ENCODE data around the gene TOX2.

TOX2 gene

DNA sequence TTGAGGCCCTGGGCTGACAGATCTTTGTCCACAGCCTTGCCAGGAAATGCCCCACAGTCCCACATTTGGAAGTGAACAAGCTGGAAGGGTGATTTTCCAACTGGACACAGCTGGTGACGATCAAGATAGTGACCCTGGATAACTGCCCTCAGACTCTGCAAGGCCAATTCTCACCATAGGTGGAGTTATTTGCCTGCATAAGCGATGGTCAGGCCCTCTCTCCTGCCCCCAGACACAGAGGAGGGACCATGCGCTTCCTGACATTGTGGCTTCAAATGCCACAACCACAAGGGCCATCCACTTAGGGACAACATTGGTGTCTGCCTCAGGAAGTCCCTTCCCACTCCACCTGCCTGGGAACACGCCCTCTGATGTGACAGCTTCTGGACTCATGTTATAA is 176.4 kb downstream of the TOX2 start:
- no peak for DNase-seq
- H3K27me3 ChIP-seq (replicated peaks; ENCODE audit: control insufficient read depth, insufficient read depth, low read length, poor library complexity, severe bottlenecking), result no peaks in the 10 kb centered on the region
- H3K27ac ChIP-seq (ENCODE audit: insufficient read depth, low read length, poor library complexity, severe bottlenecking), result no peak overlapping the region
- no peaks in the 10 kb centered on the region for H3K4me1 ChIP-seq (ENCODE audit: control insufficient read depth, insufficient read depth, low read length, poor library complexity, severe bottlenecking)
- H3K4me3 ChIP-seq (ENCODE audit: insufficient read depth, low read depth, low read length, poor library complexity, severe bottlenecking), result no peak overlapping the region
- no peaks in the 10 kb centered on the region for H3K36me3 ChIP-seq (ENCODE audit: control insufficient read depth, insufficient read depth, low read length)
- no peaks in the 10 kb centered on the region for H3K9me3 ChIP-seq (ENCODE audit: control insufficient read depth, low read length)

DNA sequence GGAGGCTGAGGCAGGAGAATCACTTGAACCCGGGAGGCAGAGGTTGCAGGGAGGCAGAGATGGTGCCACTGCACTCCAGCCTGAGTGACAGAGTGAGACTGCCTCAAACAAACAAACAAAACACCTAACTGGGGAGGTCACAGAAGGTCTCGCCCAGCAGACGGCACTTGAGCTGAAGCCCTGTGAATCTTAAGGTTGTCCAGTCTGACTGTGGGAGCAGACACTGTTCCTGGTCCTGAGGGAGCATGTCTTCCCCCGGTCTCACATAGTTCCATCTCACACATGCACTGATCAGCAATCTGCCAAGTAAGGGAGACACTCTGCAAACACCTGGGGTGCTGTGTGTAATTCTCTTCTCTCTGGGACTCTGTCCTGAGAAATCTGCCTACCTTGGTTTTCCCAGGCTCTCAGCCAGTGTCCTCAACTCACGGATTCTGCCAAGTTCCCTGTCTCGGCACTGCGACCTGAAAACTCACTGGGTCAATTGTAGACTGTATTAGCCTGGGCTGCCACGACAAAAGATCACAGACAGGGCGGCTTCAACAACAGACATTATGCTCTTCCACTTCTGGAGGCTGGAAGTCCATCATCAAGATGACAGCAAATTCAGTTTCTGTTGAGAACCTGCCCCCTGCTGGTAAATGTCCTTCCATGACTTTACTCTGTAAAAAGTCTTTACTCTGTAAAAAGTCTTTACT is 178.0 kb downstream of the TOX2 start:
- no peak overlapping the region for H3K27ac ChIP-seq (ENCODE audit: insufficient read depth, low read length, poor library complexity, severe bottlenecking)
- H3K36me3 ChIP-seq (ENCODE audit: control insufficient read depth, insufficient read depth, low read length), result no peaks in the 10 kb centered on the region
- no peaks in the 10 kb centered on the region for H3K27me3 ChIP-seq (replicated peaks; ENCODE audit: control insufficient read depth, insufficient read depth, low read length, poor library complexity, severe bottlenecking)
- H3K9me3 ChIP-seq (ENCODE audit: control insufficient read depth, low read length), result no peaks in the 10 kb centered on the region
- no peak for DNase-seq
- no peaks in the 10 kb centered on the region for H3K4me1 ChIP-seq (ENCODE audit: control insufficient read depth, insufficient read depth, low read length, poor library complexity, severe bottlenecking)
- no peak overlapping the region for H3K4me3 ChIP-seq (ENCODE audit: insufficient read depth, low read depth, low read length, poor library complexity, severe bottlenecking)

DNA sequence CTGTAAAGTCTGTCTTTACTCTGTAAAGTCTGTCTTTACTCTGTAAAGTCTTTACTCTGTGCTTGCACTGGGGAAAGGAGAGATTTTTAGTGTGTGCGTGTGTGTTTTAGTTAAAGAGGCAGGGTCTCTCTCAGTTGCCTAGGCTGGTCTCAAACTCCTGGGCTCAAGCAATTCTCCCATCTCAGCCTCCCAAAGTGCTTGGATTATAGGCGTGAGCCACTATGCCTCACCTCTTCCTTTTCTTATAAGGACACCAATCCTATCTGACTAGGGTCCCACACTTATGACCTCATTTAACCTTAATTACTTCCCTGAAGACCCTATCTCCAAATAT is 178.6 kb downstream of the TOX2 start:
- no peak for DNase-seq
- no peaks in the 10 kb centered on the region for H3K27me3 ChIP-seq (replicated peaks; ENCODE audit: control insufficient read depth, insufficient read depth, low read length, poor library complexity, severe bottlenecking)
- H3K4me3 ChIP-seq (ENCODE audit: insufficient read depth, low read depth, low read length, poor library complexity, severe bottlenecking), result no peak overlapping the region
- no peaks in the 10 kb centered on the region for H3K36me3 ChIP-seq (ENCODE audit: control insufficient read depth, insufficient read depth, low read length)
- no peak overlapping the region for H3K27ac ChIP-seq (ENCODE audit: insufficient read depth, low read length, poor library complexity, severe bottlenecking)
- H3K4me1 ChIP-seq (ENCODE audit: control insufficient read depth, insufficient read depth, low read length, poor library complexity, severe bottlenecking), result no peaks in the 10 kb centered on the region
- H3K9me3 ChIP-seq (ENCODE audit: control insufficient read depth, low read length), result no peaks in the 10 kb centered on the region

DNA sequence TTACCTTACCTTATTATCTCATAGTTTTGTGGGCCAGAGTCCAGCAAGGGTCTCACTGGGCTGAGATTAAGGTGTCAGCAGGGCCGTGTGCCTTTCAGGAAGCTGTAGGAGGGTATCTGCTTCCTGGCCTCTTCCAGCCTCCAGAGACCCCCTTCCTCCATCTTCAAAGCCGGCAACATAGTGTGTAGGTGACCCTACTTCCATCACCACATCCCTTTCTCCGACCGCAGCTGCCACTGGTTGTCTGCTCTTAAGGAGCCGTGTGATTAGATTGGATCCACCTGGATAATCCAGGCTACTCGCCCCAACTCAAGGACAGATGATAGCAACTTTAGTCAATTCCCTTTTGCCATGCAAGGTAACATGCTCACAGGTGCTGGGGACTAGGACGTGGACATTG is 181.2 kb downstream of the TOX2 start:
- DNase-seq, result no peak
- Histone ChIP-seq H3K27me3 (replicated peaks; ENCODE audit: control insufficient read depth, insufficient read depth, low read length, poor library complexity, severe bottlenecking) (no peaks in the 10 kb centered on the region), H3K4me1 (ENCODE audit: control insufficient read depth, insufficient read depth, low read length, poor library complexity, severe bottlenecking) (no peaks in the 10 kb centered on the region)

DNA sequence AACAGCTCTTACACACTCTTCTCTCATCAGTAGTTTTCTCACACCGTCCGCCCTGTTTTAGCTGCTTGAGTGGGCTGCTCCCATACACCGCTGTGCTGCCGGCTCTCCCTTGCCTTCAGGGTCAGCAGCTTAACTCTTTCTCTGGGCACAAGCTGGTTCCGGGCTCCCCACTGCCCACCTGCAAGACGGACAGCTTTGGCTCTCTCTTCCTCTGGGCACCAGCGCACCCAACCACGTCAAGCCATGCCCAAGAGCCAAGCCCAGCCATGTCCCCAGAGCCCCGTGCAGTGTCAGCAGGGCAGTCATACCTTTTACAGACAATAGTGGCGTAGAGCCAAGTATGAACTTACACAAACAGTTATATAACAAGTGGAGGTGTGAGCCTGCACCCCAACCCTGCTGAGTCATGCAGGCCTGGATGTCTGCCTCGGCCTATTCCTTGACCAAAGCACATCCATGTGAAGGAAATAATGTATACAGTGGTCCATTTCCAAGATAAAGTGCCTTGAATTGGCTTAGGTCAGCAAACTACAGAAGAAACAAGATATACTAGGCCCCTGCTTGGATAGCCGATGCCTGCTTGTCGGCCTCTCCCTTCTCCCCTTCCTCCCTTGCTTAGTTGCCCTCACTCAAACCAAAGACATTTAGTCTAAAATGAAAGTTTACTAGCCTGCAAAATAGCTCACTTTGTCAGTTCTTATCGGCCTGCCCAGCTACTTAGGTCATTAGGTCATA is 183.0 kb downstream of the TOX2 start:
- no peaks in the 10 kb centered on the region for H3K36me3 ChIP-seq (ENCODE audit: control insufficient read depth, insufficient read depth, low read length)

More for the DNA sequence above, 181.2 kb downstream of the TOX2 start:
- no peak overlapping the region for H3K4me3 ChIP-seq (ENCODE audit: insufficient read depth, low read depth, low read length, poor library complexity, severe bottlenecking)
- no peaks in the 10 kb centered on the region for H3K36me3 ChIP-seq (ENCODE audit: control insufficient read depth, insufficient read depth, low read length)
- H3K27ac ChIP-seq (ENCODE audit: insufficient read depth, low read length, poor library complexity, severe bottlenecking), result no peak overlapping the region
- H3K9me3 ChIP-seq (ENCODE audit: control insufficient read depth, low read length), result no peaks in the 10 kb centered on the region

DNA sequence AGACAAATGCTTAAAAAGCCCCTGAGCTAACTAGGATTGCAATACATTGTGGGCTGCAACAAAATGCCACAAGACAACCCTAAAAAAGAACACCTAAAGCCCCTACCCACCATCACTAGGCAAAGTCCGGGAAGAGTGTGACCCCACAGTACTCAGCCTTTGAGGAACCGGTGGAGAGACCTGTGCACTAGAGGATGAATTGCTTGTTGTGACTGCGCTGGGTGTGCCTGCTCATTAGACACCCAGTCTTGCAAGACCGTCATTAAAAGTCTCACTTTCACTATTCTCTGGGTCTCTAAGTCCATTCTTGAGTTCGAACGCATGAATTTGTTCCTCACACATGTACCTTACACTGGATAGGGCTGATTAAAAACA is 183.6 kb downstream of the TOX2 start:
- Histone ChIP-seq H3K27ac (ENCODE audit: insufficient read depth, low read length, poor library complexity, severe bottlenecking) (no peak overlapping the region), H3K9me3 (ENCODE audit: control insufficient read depth, low read length) (no peaks in the 10 kb centered on the region), H3K36me3 (ENCODE audit: control insufficient read depth, insufficient read depth, low read length) (no peaks in the 10 kb centered on the region), H3K4me3 (ENCODE audit: insufficient read depth, low read depth, low read length, poor library complexity, severe bottlenecking) (no peak overlapping the region), H3K4me1 (ENCODE audit: control insufficient read depth, insufficient read depth, low read length, poor library complexity, severe bottlenecking) (no peaks in the 10 kb centered on the region), H3K27me3 (replicated peaks; ENCODE audit: control insufficient read depth, insufficient read depth, low read length, poor library complexity, severe bottlenecking) (peaks cover 3% of the 10 kb centered on the region)
- no peak for DNase-seq

More for the DNA sequence above, 183.0 kb downstream of the TOX2 start:
- no peaks in the 10 kb centered on the region for H3K9me3 ChIP-seq (ENCODE audit: control insufficient read depth, low read length)
- no peak overlapping the region for H3K4me3 ChIP-seq (ENCODE audit: insufficient read depth, low read depth, low read length, poor library complexity, severe bottlenecking)
- no peaks in the 10 kb centered on the region for H3K4me1 ChIP-seq (ENCODE audit: control insufficient read depth, insufficient read depth, low read length, poor library complexity, severe bottlenecking)
- H3K27me3 ChIP-seq (replicated peaks; ENCODE audit: control insufficient read depth, insufficient read depth, low read length, poor library complexity, severe bottlenecking), result peaks cover 3% of the 10 kb centered on the region
- DNase-seq, result no peak
- no peak overlapping the region for H3K27ac ChIP-seq (ENCODE audit: insufficient read depth, low read length, poor library complexity, severe bottlenecking)

DNA sequence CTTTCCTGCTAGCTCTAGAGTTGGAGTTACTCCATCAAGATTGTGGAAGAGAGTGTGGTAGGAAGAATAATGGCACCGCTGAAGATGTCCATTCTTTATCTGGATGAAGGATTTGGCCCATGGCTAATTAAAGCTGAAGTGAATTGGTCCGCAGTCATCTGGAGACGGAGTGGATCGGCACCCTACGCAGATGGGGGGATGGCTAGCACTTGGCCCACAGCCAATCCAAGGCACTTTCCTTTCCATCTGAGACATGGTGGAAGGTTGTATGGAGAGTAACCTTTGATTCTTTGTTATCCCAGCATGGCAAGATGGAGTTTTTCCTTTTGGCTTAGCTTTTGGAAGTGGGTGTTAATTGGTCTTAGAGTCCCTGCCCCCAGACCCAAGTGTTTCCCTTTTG is 184.0 kb downstream of the TOX2 start:
- H3K27me3 ChIP-seq (replicated peaks; ENCODE audit: control insufficient read depth, insufficient read depth, low read length, poor library complexity, severe bottlenecking), result peaks cover 3% of the 10 kb centered on the region
- H3K4me1 ChIP-seq (ENCODE audit: control insufficient read depth, insufficient read depth, low read length, poor library complexity, severe bottlenecking), result no peaks in the 10 kb centered on the region
- DNase-seq, result no peak
- H3K27ac ChIP-seq (ENCODE audit: insufficient read depth, low read length, poor library complexity, severe bottlenecking), result no peak overlapping the region
- H3K9me3 ChIP-seq (ENCODE audit: control insufficient read depth, low read length), result no peaks in the 10 kb centered on the region
- no peak overlapping the region for H3K4me3 ChIP-seq (ENCODE audit: insufficient read depth, low read depth, low read length, poor library complexity, severe bottlenecking)
- H3K36me3 ChIP-seq (ENCODE audit: control insufficient read depth, insufficient read depth, low read length), result no peaks in the 10 kb centered on the region

DNA sequence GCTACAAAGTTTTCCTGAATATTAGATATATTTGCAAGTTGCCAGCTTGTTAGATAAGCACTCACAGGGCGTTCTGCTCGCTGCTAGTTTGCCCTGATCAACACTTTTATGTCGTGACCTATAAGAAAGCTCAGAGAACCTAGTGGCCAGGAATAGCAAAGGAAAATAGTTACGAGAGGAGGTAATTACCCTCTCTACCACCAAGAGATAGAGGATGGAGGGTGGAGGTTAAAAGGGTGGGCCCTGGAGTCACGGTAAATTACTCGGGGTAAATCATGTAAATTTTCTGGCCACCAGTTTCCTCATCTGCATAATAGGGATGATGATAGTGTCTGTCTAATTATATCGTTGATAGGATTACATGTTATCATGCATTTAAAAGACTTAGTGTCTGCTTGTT is 185.2 kb downstream of the TOX2 start:
- no peak for DNase-seq
- H3K27me3 ChIP-seq (replicated peaks; ENCODE audit: control insufficient read depth, insufficient read depth, low read length, poor library complexity, severe bottlenecking), result peaks cover 7% of the 10 kb centered on the region

DNA sequence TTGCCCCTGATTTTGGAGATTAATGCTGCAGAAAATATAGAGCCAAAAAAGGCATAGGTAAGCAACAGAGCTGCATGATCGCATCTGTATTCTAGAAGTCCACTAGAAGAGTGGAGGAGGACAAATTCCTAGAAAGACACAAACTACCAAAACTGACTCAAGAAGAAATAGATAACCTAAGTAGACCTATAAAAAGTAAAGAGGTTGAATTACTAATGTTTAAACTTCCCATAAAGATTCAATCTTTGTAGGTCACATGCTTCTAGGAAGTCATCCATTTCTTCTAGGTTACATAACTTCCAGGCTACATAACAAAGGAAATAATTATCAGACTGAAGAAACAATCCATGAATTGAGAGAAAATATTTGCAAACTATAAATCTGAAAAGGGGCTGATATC is 187.9 kb downstream of the TOX2 start:
- no peak for DNase-seq
- H3K9me3 ChIP-seq (ENCODE audit: control insufficient read depth, low read length), result no peaks in the 10 kb centered on the region
- peaks cover 7% of the 10 kb centered on the region for H3K27me3 ChIP-seq (replicated peaks; ENCODE audit: control insufficient read depth, insufficient read depth, low read length, poor library complexity, severe bottlenecking)
- H3K4me3 ChIP-seq (ENCODE audit: insufficient read depth, low read depth, low read length, poor library complexity, severe bottlenecking), result no peak overlapping the region
- no peaks in the 10 kb centered on the region for H3K36me3 ChIP-seq (ENCODE audit: control insufficient read depth, insufficient read depth, low read length)
- no peak overlapping the region for H3K27ac ChIP-seq (ENCODE audit: insufficient read depth, low read length, poor library complexity, severe bottlenecking)
- no peaks in the 10 kb centered on the region for H3K4me1 ChIP-seq (ENCODE audit: control insufficient read depth, insufficient read depth, low read length, poor library complexity, severe bottlenecking)

More for the DNA sequence above, 185.2 kb downstream of the TOX2 start:
- Histone ChIP-seq H3K4me3 (ENCODE audit: insufficient read depth, low read depth, low read length, poor library complexity, severe bottlenecking) (no peak overlapping the region), H3K36me3 (ENCODE audit: control insufficient read depth, insufficient read depth, low read length) (no peaks in the 10 kb centered on the region), H3K4me1 (ENCODE audit: control insufficient read depth, insufficient read depth, low read length, poor library complexity, severe bottlenecking) (no peaks in the 10 kb centered on the region), H3K27ac (ENCODE audit: insufficient read depth, low read length, poor library complexity, severe bottlenecking) (no peak overlapping the region), H3K9me3 (ENCODE audit: control insufficient read depth, low read length) (no peaks in the 10 kb centered on the region)

DNA sequence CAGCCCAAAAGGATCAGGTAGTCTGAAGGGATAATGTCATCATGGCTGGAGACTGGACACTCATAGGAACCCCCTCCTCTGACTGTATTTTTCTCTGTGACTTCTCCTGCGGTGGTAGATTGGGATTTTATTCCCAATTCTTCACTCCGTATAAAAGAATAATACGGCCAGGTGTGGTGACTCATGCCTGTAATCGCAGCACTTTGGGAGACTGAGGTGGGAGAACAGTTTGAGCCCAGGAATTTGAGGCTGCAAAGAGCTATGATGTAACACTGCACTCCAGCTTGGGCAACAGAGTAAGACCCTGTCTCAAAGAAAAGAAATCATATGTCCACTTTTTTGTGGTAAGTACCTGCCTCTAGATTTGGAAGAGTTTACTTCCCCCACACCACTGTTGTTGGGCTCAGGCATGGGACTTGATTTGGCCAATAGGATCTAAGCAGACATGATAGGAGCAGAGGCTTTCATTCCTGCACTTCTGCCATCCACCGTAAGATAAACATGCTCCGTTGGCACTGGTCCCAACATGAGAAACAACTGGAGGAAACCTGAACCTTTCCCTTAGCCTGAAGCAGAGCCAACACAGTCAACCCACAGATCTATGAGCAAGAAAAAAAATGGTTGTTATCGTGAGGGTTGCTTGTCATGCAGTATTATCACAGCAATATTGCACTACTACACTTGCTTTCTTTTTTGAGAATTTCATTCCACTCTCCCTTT is 190.3 kb downstream of the TOX2 start:
- H3K4me1 ChIP-seq (ENCODE audit: control insufficient read depth, insufficient read depth, low read length, poor library complexity, severe bottlenecking), result no peaks in the 10 kb centered on the region
- DNase-seq, result no peak
- peaks cover 7% of the 10 kb centered on the region for H3K27me3 ChIP-seq (replicated peaks; ENCODE audit: control insufficient read depth, insufficient read depth, low read length, poor library complexity, severe bottlenecking)
- H3K27ac ChIP-seq (ENCODE audit: insufficient read depth, low read length, poor library complexity, severe bottlenecking), result no peak overlapping the region
- no peak overlapping the region for H3K4me3 ChIP-seq (ENCODE audit: insufficient read depth, low read depth, low read length, poor library complexity, severe bottlenecking)
- peaks cover 6% of the 10 kb centered on the region for H3K9me3 ChIP-seq (ENCODE audit: control insufficient read depth, low read length)
- no peaks in the 10 kb centered on the region for H3K36me3 ChIP-seq (ENCODE audit: control insufficient read depth, insufficient read depth, low read length)
